SIG-M5 (cell line): ENCODE measurements around the gene PARM1.

Experiments used
- DNase-seq: peaks from one replicate; lab custom pipeline; 2025; lab: John Stamatoyannopoulos, UW

The PARM1 gene

DNA sequence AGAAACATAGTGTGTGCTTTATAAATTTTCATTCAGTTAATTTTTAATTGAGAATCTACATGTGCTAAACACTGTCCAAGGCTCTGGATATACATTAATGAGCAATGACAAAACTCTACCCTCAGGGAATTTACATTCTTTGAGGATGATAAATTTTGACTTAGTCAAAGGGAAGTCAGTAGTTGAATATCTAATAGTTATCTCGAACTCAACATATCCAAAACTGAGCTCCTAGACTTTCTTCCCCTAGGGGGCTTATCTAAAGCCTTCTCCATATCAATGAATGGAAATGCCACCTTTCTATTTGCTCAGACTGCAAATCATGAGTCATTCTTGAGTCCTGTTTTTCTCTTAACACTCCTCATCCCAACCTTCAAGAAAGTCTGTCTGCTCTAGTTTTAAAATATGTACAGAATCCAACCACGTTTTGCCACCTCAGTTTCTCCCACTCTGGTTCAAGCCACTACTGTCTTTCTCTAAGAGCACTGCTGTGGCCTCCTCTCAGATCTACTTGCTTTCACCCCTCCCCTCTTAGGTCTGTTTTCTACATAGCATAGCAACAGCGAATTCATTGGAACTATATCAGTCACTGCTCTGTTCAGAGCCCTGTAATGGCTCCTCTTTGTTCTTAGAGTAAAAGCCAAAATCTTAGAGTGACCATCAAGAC lies 9.5 kb downstream of the PARM1 start:
- no peak for DNase-seq

DNA sequence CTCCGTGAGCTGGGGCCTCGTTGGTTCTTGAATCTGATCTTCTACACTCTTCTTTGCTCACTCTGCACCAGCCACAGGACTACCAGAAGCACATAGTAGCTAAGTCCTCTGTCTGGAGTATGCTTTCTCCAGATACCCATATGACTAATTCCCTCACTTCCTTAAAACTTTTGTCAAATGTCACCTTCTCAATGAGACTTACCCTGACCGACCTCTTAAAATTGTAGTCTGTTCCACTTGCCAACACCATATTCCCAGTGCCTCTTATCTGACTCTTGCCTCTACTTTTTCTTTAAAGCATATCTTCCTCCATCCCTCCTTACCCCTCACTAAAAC lies 10.0 kb downstream of the PARM1 start:
- no peak for DNase-seq

DNA sequence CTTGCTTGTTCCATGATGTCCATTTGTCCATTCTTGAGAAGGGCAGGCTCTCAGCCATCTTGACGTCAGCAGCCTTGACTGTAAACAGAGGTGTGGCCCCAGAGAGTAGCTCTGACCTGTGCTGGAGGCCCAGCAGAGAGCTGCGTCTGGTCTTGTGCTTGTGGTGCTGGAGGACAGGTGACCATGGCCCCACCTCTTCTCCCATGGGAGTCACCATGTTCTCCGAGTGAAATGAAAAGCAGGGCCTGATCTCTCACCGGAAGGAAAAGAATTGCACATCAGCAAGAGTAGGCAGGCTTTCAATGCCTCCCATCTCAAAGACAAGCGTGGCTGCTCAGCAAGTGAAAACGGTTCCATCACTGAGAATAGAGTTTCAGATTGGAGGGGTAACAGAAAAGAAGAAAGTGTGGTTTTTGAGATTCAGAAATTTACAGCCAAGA lies 11.5 kb downstream of the PARM1 start:
- DNase-seq: no peak

DNA sequence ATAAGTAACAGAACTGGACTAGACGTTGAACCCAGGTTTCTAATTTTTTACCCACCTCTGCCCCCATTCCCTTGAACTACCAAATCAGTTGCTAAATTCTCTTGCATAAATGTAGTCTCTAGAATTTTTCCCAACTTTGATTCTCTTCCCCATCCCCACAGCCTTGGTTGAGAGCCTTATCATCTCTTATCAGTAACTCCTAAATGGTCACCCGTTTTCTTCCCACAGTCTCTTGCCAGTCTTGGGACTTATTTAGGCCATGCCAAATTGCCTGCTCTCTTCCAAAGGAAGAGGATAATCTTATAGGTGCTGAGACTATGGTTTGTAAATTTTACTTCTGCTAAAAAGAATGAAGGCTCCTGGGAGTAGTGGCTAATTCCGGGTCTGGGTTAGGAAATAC lies 13.3 kb downstream of the PARM1 start:
- no peak for DNase-seq

DNA sequence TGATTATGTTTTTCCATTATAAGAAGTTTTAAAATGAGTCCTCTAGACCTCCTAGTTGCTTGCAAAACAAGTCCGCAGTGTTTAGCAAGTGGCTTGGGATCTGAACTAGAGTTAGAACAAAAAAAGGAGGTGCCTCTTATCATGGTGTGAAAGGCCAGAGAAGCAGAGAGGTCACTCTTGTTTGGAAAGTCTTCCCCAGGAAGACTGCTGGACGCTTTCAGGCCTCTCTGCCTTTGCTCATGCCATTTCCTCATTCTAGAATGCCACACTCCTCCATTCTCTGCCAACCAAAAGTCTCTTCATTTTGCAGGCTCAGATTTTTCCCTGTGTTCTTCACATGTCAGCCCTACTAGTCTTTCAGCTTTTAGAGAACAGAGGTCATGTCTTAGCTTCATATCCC lies 14.9 kb downstream of the PARM1 start:
- DNase-seq: no peak

DNA sequence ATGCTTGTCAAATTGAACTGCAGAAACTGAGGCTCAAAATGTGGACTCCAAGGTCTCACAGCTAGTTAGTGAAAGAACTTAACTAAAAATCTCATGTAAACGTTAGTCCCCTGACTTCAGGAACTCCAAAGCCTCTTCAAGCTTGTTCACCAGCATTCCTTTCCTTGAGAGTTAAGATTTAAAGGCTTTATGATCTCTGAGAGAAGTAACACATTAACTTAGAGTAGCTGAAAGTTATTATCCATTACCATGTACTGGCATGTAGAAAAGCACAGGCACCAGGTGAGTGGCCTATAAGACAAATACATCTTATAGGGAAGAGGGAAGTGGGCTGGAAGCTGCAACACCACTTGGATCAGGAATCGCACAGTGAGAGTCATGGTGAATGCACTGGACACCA lies 15.3 kb downstream of the PARM1 start:
- no peak for DNase-seq

DNA sequence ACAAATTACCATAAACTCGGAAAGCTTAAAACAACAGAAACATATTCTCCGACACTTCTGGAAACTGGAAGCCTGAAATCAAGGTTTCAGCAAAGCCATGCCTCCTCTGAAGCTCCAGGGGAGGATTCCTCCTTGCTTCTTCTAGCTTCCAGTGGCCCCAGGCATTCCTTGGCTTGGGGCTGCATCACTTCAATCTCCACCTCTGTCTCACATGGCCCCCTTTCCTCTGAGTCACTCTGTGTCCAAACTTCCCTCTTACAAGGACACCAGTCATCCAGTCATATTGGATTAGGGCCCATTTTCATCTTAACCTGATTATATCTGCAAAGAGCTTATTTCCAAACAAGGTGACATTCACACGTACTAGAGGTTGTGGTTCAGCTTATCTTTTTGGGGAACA lies 17.3 kb downstream of the PARM1 start:
- no peak for DNase-seq

DNA sequence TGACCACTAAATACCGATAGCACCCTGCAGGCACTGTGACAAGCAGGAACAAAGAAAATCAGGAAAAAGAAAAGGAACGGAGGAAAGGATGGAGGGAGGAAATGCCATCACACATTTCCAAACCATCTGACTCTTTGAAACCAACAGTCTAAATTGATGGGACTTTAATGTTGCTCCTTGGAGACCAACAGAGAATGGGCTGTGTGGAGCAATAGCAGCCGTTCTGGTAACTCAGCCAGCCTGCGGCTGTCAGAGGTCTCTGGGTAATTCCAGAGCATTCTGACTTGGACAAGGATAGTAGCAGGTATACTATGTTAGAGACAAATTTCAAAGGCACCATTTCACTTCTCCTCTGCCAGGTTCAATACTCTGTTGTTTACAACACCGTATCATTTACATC lies 18.0 kb downstream of the PARM1 start:
- DNase-seq: no peak

DNA sequence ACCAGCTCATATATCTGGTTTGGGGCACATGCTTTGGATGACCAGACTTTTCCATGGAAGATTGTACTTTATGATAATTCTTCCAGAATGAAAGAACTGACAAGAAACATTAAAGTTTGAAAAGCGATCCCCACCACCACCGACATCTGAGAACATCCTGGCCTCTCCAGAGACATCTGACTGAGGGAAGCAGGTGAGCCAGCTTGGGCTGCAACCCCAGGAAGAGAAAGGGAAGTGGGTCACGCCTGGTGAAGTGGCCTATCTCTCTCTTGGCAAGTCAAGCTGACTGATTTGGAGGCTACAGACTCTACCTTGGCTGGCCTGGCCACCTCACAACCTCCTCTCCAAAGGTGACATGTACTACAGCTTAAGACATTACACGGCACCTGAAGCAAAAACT lies 20.7 kb downstream of the PARM1 start:
- DNase-seq: no peak

DNA sequence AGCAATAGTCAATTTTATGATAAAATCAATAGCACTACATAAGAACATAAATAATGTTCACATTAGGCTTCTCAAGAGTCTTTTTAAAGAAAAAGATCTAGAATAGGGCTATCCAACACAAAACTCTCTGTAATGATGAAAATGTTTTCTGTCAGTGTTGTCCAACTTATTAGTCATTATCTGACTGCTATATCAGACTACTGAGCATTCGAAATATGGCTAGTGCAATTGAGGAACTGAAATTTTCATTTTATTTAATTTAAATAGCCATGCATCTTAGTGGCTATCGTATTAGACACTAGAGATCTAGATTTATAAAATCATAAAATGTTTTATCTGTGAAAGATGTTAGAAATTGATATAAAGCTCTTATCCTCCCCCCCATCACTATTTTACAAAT lies 26.0 kb downstream of the PARM1 start:
- DNase-seq: no peak

DNA sequence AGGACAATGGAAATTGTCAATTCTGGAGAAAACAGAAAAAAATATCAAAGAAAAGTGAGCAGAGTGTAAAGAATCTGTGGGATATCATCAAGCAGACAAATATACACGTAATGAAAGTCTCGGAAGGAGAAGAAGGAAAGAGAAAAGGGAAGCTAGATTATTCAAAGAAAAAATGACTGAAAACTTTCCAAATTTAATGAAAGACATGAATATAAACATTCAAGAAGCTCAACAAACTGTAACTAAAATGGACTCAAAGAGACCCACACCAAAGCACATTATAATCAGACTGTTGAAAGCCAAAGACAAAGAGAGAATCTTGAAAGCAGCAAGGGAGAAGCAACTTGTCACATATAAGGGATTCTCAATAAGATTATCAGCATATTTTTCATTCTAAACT lies 28.3 kb downstream of the PARM1 start:
- DNase-seq: no peak

DNA sequence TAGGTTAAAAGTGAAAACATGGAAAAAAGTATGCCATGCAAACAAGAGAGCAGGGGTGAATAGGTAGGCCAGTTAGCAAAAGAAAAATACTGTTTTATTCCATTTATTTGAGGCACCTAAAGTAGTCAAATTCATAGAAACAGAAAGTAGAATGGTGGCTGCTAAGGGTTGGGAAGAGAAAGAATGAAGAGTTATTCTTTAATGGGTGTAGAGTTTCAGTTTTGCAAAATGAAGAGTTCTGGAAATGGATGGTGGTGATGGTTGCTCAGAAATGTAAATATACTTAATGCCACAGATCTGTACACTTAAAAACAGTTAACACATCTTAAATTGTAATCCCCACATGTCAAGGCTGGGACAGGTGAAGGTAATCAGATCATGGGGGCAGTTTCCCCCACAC lies 29.7 kb downstream of the PARM1 start:
- no peak for DNase-seq

DNA sequence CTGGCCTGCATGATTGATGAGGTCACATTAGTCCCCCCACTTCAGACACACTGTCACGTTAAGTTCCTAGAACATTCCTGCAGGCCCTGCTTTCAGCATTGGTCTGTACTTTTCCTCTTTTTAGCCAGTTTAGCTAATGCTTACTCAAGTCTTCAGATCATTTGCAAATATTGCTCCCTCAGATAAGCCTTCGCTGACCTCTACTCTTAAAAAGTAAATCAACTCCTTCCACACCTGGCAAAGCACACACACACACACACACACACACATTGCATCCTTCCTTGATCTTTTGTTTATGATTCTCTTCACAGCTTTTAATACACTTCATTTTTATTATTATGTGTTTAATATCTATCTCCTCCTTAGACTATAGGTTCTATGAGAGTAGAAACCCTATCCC lies 31.4 kb downstream of the PARM1 start:
- no peak for DNase-seq

DNA sequence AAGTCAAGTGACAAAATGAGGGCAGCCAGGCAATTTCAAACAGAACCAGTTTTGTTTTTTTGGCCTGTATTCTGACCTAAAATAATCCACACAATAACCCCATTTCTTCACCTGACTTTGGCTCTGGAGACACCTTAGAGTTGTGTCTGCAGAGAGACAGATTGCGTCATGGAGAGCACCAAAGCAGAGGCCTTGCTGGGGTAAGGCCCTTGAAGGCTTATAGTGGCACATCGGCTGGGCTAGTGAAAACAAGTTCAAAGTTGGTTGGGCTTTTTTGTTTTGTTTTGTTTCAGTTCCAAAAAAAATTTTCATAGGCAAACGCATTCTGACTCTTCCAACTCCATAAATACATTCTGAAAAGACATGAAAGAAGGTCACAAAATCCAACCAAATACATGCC lies 34.4 kb downstream of the PARM1 start:
- no peak for DNase-seq

DNA sequence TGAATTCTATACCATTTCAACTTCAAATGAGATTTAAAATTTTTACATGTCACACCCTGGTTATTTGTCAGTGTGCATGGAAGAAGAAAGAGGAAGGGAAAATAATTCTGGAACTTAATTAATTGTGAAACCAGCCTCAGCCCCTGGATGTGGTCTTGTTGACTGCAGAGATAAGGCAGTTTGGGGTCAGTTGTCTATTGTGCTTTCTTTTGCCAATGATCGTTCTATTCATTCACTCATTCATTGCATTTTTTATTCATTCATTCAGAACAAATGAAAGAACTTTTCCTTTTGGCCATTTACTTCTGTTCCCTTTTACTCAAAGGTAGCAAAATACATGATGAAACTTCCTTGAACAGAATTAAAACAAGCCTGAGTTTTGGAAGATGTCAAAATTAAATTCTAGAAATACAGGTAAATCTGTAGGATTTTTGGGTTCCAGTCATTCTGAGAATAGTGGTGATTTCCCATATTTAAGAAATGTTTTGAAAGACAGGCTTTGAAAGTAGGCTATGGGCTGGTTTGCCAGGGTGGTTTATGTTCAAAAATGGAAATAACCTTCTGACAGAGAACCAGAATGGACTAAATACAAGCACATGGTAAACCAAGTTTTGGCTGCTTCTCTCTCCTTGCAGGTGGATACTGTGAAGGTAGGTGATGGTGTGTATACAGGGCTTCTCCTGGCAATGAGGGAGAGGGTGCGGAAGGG lies 35.7 kb downstream of the PARM1 start:
- no peak for DNase-seq

DNA sequence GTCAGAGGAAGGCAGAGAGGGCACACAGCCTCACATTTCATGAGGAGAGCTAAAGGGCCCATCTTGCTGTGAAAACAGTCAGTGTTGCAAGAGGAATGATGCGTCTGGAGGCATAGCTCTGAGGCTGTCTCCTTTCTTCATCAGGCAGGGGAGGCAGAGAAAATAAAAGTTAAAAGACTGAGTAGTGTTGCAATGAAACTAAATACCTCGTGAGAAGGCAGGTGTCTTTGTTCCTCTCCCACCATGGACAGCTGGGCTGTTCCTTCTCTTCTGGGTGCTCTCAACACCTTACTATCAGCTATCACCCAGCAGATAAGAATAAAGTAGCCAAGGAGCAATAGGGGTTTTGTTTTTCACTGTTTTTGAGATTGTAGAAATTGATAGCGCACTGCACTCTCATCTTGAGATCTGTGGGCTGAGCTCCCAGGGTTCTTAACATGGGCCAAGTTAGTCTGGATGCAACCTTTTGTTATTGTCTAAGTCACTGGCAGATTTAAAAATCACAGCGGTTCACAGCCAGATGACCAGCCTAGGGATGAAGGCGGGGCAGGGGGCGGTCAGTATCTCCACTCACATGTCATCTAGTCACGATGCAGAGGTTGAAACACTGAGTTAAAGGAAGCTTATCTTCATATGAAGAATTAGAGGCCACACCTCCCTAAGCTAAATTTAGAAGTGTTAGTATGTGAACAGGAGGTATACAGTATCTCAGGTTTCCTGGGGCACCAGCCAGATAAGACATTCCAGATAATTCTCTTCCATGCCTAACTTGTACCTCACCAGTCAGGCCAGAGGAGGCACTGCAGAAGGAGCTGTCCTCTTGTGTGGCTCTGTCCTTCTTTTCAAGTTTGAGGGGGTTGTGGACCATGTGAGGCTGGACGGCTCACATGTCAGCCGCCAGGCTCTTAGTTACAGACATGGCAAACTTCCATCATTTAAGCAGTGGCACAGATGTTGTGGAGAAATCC lies 36.9 kb downstream of the PARM1 start:
- DNase-seq: no peak

DNA sequence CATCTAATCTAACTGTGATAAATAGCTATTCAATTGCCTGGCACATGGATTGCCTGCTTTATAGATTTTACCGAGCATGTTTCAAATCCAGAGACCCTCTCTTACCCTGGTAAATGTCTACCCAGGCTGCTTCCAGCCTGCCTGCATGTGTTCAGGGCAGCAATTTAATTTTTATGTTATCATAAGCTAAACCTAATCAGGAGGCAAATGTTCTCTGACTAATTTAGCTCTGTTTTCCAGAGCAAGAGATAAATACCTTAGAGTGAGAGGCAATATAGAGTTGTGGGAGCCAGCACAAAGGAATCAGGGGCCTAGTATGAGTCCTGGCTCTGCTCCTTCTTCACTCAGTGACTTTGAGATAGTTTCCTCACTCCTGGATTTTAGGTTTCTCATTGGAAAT lies 37.7 kb downstream of the PARM1 start:
- DNase-seq: no peak

DNA sequence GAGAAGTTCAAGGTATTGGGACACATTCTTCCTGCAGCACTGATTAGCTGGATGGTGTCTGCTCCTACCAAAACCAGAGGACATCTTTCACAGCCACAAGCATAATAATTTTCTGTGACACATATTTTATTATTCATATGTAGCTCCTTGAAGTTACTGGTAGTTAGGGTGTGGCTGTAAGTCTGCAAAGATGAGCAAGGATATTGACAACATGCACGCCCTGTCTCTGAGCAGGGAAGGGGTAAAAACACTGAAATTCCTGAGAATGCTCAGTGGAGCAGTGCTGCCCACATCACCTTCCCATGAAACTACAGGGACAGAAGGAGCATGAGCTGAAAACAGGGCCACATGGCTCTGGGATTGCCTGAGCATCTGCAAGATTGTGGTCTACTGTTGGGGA lies 38.9 kb downstream of the PARM1 start:
- no peak for DNase-seq

DNA sequence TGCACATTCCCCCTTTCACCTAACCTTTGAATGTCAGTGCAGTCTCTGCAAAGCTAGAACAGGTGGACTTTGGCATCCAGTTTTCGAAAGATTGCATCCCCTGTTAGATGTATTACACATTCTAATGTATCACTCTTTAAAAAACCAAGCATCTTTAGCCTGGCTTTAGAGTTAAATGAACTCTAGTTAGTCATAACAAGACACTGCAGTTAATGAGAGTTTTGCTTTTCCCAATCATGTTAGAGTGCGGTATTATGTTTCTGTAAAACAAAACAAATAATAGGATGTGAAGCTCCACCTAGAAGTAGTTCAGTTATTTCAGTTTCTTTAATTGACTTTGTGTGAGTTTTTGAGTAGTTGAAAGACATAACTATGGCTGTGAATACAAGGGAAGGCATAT lies 42.2 kb downstream of the PARM1 start:
- DNase-seq: no peak

DNA sequence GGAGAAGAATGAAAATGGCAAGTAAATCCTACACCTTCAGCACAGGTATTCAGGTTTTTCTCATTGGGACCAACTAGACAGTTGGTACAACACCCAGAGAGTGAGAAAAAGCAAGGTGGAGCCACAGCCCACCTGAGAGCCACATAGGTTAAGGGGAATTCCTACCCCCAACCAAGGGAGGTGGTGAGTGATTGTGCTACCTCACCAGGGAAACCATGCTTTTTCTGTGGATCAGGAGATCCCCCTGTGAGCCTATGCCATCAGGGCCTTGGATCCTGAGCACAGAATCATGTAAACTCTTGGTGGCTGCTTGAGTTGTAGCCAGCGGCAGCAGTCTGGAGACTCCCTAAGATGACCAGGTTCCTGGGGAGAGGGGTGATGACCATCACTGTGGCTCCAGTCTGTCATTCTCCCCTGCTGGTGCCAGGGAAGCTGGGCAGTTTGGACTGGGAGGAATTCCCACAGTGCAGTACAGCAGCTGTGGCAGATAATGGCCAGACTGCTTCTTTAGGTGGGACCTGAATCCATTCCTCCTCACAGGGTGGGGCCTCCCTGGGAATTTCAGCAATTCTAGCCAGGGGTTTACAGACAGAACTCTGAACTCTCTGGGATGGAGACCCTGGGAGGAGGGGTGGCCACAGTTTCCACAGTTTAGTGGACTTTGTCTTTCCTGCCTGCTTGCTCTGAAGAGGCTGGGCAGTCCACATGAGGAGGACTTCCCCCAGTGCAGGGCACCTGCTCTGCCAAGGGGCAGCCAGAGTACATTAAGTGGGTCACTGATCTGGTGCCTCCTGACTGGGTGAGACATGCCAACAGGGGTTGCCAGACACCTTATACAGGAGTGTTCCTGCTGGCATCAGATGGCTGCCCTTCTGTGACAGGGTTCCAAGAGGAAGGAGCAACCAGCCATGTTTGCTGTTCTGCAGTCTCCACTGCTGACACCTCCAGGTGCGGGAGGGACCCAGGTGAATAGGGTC lies 43.2 kb downstream of the PARM1 start:
- no peak for DNase-seq

DNA sequence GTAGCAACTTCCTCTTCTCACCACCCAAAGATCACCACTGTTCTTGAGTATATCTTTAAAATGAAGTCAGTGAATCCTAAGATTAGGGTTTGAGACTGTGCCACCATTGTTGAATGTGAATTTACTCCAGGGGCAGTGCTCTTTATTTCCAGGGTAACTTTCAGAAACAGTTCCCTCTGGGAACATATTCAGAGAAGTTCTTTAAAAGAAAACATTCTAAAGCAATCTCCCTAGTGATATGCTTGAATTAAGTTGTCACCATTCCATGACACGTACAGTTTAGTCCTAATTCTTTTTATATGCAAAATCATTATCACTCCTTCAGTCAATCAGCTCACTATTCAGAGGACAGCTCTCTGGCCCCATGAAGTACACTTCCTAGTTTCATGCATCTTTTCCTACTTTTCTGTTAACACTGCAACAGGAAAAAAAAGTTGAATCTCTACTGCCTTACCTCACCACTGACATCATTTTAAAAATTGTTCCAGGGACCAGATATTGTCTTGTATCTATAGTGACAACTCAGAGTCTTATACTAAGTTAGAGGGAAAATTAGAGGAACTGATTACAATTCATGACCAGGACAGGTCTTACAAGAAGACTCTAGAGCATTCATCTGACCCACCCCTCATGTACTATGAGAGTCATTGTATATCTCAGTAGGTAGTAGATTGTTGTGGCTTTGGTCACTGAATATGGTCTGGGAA lies 49.8 kb downstream of the PARM1 start:
- DNase-seq: no peak
